NCI-H1930 (cell line): ENCODE data around the gene KNDC1.
"Not testable (repeated sequence)": the region's sequence is repeated elsewhere in the genome, so short reads cannot be mapped to it uniquely, and the experiment has no call there.

Source experiments
- DNase-seq, 2 experiments: peaks; one replicate each; lab custom pipeline; 2025; lab: John Stamatoyannopoulos, UW

Gene KNDC1

DNA sequence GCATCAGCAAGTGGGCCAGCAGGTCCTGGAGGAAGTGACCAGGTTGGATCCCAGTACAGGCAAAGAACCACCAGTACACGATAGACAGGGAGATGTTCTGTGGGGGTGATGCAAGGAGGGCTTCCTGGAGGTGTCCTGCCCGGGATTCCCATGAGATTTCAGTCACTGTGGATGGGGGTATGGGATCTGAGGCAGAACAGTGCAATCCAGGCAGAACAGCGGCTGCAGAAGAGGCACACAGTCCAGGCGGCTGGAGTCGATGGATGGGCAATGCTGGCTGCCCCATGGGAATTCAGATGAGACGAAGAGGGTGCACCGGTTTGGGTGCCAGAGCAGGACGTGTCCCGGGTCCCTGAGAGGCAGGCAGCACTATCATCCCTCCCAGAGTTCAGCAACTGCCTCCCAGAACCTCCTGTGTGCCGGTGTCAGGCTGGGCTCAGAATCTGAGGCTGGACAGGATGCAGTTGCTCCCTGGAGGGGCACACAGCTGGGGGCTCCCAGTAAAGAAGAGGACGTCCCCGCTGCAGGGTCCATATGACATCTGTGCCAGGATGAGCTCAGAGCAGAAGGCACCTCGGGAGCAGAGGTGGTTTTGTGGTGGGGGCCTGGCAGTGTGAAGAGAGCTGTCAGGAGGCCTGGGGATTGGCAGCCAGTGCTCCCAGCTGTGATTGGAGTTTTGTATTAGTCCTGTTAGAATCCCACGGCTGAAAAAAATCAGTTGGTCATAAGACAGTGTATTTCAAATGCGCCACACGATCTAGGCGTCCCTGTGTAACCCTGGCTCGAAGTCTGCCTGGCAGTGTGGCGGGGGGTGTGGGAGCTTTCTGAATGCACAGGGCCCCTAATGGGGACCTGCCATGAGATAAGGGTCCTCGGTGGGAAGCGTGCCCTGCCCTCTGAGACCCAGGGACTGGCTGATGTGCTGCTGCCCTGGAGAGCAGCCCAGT, 3.2 kb downstream of the KNDC1 start:
- DNase-seq = no peak

DNA sequence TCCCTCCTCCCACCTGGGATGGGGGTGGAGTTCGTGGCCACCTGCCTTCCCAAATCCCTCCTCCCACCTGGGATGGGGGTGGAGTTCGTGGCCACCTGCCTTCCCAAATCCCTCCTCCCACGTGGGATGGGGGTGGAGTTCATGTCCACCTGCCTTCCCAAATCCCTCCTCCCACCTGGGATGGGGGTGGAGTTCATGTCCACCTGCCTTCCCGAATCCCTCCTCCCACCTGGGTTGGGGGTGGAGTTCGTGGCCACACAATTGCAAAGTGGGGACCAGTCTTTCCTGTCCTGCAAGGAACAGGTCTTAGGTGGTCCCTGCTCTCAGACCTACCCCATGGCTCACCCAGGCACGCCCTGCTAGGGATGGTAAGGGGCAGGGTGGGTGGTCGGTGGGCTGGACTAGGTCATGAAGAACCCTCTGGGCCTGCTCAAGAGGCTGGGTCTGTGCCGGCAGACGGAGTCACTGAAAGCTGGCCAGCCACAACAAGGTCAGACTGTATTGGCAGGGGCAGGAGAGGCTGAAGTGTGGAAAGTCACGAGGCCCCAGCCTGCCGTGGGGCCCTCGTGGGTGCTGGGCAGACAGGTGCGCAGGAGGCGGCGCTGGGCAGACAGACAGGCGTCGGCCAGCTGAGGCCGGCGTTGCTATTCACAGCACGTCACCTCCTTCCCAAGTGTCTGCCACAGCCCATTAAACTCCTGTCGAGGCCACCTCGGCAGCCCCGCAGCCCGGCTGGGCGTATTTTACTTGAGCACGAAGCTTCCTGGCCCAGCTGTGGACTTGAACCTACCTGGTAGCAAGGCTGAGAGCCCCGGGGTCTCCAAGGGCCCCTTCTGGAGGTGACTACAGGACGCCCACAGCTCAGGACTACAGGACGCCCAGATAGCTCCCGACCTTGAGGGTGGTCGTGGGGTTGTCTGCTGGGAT, 4.1 kb downstream of the KNDC1 start:
- no peak for DNase-seq

DNA sequence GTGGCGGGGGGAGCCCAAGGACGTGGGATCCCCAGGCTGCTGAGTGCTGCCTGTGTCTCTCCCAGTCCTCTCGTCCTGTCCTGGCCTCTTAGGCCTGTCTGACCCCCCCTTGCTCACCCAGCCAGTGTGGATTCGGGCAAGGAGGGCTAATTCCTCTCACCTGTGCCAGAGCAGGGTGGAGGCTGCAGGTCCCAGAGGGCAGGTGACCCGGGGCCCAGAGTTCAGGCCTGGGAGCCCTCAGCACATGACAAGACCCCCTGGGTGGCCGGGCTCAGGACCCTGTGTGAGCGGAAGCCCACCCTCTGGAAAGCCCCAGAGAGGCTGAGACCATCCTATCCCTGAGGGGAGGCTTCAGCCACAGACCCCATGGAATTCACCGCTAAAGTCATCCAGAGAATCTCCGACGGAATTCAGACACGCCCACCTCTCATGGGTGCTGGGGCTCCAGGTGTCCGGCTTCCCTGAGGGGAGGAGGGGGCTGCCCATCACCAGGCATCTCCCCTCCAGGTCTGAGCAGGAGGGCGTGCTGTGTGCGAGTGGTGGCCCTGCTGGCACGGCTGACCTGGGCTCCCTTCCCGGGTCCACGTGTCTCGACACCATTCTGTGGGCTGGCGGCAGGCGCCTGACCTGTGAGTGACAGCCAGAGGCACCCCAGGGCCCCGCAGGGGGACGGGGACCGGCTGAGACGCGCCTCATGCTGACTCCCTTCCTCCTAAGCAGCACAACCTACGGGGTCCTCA, 5.0 kb downstream of the KNDC1 start:
- DNase-seq = no peak

DNA sequence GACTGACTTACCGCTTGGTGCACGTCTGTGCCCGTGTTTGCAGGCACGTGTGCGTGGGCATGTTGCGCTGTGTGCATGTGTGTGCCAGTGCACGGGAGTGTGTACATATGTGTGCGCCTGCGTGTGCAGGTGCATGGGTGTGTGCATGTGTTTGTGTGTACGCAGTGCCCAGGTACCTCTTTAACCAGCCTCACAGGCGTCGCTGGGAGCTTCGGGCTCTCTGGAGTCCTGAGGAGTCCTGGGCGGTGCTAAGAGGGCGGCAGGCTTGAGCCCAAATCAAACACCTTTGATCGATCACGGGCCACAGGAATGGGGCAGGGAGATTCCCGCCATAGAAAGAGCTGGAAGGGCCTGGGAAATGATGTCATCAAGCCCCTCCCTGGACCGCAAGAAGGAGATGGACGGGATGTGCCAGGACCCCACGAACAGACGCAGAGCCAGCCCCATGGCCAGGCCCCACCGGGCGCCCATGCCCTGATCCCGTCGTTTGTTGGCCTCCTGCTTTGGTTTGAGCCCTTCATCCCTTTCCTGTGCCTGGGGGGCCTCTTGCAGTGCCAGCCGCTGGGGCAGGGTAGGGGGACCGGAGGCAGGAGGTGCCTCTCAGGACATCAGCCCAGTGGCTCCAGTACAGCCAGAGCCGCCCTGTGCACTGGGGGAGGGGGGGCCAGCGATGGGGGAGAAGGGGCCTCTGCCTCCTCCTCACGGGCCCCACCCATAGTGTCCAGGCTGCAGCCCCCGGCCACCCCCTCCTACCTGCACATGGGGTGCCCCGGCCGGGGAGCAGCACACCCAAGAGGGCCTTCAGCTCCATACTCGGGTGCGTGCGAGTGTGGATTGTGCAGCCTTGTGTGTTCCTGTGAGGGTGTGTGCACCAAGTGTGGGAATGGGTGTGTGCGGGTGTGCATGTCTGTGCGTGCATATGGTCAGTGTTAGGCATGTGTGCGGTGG, 5.8 kb downstream of the KNDC1 start:
- no peak for DNase-seq

DNA sequence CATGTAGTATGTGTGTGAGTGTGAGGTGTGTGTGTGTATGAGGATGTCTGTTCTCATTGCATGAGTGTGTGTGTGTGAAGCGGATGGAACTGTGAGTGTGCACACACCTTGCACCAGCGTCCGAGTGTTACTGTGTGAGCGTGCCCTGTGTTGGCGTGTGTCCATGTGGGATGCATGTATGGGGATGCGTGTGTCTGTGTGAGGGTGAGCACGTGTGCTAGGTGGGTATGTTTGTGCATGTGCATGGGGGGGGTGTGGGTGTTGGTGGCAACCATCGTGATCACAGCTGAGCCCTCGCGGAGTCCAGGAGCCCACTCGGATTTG, 6.4 kb downstream of the KNDC1 start:
- no peak for DNase-seq

DNA sequence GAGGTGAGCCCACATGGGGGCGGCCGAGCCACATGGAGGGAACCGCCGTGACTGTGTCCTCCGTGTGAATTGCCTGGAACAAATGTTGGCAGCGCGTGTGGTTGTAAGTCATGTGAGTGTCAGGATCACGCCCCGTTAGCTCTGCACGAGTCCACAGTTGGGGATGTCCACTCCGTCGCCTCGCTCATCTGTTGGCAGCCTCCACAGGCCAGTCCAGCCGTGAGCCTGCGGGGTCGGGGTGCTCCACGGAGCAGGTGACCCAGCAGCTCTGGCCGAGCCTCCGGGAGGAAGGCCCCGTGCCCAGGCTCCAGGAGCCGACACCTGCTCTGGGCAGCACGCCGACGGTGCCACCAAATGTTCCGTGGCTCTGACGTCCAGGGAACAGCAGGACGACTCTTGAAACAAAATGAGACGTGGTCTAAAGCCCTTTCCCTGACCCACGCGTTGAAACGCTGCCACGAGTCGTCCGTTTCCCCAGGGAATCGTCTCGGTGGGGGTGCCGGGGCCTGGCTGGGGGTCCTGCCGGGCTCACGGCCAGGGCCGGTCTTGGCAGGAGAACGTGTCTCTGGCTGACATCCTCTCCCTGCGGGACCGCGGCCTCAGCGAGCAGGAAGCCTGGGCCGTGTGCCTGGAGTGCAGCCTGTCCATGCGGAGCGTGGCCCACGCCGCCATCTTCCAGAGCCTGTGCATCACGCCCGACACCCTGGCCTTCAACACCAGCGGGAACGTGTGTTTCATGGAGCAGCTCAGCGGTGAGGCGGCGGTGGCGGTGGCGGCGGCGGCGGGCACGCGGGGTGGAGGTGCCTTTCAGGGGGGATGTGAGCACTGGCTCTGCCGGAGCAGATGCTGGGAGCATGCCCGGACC, 7.0 kb downstream of the KNDC1 start:
- no peak for DNase-seq

DNA sequence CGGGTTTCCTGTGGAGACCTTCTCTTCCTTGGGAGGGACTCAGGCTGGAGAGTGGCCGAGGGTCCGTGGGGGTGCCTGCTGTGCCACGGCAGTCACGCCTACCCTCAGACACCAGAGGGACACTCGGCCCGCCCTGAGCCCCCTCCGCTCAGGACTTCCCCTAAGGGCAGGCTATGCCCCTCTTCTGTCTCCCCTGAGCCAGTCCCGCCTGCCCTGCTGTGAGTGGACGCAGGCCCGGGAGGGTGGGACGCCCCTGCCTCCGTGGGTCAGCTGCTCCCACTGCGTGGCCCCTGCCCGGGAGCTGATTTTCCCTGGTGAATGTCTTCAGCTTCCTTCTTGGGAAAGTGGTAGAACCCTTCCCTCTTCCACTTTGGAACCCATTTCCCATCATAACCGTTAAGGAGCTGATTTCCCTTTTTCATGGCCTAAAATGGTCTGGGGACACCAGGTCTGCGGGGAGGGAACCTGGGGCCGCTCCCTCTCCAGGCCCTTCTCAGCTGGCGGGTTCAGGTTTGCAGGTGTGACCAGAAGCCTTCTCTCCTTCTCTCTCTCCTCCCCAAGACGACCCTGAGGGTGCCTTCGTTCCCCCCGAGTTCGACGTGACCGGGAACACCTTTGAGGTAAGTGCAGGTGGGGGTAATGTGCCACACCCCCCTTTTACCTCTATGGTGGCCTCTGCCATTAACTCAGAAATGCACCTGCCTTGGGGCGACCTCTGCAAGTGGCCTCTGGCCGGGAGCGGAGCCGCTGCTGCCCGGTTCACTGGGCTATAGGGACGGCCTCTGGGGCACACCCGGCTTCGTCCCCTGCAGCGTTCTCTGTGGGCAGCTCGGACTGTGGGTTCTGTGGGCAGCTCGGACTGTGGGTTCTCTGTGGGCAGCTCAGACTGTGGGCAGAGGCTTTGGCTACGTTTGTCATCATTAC, 7.9 kb downstream of the KNDC1 start:
- no peak for DNase-seq

DNA sequence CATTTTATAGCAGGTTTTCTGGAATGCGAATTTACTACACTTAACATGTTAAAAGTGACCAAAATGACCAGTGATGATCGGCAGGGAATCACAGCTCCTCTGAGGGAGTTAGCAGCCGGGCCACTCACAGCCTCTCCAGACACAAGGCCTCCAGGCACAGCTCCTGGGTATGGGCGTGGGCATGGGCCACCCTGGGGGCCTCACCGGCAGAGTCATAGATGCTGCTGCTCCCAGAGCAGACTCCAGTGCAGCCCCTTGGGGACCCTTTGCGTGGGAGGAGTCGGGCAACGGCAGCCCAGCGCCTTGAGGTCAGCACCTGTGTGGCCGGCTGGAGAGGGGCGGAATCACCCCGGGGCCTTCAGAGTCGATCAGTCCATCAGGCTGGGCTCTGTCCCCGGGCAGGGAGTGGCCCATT, 8.6 kb downstream of the KNDC1 start:
- no peak for DNase-seq

DNA sequence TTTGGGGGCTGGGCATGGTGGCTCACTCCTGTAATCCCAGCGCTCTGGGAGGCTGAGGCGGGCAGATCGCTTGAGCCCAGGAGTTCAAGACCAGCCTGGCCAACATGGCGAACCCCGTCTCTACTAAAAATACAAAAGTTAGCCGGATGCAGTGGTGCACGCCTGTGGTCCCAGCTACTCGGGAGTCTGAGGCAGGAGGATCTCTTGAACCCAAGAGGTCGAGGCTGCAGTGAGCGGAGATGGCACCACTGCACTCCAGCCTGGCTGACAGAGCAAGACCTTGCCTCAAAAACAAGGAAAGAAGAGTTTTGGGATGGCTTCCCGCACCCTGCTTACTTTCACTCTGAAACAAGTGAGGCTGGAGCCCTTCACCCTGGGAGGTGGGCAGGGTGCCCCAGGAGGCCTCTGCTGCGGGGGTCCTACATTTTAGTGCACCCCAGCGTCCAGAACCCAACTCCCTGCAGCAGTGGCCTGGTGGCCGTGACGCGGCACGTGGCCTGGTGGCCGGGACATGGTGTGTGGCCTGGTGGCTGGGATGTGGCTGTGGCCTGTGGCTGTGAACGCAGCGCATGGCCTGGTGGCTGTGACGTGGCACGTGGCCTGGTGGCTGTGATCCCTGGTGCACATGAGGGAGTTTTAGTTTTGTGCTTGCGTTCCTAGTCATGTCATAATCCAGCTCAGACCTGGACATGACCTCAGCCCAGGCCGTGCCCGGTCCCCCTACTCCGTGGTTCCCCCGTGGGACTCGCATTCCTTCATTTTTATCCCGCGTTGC, 9.3 kb downstream of the KNDC1 start:
- no peak for DNase-seq

DNA sequence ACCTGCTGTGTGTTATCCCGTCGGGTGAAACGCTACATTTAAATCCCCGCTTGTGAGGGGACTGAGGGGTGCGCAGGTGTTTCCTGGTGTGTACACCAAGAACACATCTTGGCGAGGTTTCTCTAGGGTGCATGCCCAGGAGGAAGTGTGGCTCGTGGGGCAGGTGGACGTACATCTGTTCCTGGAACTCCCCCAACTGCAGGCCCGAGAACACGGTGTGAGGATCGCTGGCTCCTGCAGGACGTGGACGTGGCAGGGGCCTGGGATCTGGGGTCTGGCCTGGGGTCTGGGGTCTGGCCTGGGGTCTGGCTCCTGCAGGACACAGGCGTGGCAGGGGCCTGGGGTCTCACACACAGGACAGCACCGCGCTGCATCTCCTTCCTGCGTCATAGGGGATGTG, 10.1 kb downstream of the KNDC1 start:
- DNase-seq = no peak

DNA sequence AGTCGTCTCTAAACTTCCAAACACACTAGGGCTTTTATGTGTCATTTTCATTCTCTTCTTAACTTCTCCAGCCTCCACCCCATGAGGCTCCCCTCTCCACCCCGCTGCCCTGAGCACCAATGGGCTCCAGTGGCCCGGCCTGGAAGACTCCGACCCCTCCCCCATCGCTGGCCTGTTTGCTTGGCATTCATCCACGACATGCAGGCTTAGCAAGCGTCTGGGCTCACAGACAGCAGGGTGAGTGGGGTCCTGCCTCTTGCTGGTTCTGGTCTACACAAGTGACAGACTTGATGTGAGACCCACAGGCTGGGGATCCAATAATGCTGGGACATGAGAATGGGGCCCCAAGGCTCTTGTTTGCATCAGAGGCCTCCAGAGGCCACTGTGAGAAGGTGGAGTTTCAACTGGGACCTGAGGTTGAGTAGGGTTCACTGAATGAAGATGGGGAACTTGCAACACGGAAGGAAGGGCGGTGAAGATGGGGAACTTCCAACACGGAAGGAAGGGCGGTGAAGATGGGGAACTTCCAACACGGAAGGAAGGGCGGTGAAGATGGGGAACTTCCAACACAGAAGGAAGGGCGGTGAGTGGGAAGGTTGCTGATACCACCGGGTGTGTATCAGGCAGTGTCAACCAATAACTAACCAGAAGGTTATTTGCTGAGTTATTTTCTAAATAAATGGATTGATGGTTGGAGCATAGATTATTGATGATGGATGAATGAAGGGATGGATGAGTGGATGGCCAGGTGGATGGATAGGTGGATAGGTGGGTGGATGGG, 14.0 kb downstream of the KNDC1 start:
- DNase-seq = no peak

DNA sequence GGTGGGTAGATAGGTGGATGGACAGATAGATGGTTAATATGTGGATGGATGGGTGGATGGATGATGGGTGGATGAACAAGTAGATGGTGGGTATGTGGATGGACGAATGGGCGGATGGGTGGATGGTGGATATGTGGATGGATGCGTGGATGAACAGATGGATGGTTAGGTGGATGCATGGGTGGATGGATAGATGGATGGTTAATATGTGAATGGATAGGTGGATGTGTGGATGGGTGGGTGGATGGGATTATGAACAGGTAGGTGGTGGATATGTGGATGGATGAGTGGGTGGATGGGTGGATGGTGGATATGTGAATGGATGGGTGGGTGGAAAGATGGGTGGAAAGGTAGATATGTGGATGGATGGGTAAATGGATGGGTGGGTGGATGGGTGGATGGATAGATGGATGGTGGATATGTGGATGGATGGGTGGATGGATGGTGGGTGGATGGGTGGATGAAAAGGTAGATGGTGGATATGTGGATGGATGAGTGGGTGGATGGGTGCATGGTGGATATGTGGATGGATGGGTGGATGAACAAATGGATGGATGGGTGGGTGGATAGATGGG, 14.8 kb downstream of the KNDC1 start:
- DNase-seq = no peak

DNA sequence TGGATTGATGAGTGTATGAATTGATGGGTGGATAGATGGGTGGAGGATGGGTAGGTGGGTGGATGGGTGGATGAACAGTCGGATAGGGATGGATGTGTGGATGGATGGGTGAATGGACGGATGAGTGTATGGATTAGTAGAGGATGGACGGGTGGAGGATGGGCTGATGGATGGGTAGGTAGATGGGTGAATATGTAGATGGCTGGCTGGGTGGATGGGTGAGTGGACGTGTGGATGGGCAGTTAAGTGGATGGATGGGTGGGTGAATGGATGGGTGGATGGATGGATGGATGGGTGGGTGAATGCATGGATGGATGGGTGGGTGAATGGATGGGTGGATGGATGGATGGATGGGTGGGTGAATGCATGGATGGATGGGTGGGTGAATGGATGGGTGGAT, 15.6 kb downstream of the KNDC1 start:
- DNase-seq = not testable (repeated sequence)

DNA sequence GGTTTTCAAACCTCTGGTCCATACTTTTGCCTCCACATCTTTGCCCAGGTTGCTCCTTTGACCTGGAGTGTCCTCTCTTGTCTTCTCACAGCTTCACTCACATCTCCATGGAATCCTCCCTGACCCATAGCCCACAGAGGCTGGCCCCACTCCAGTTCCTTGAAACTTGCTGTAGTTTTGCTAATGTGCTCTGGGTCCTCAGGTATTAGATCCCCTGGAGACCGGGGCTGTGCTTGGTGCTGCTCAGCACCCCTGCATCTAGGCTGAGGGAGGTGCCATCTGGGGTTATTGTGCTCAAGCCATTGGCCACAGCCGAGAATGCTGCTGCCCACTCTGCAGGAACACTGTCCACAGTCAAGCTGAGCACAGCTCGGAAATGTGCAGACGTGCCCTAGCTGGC, 16.5 kb downstream of the KNDC1 start:
- DNase-seq = no peak

DNA sequence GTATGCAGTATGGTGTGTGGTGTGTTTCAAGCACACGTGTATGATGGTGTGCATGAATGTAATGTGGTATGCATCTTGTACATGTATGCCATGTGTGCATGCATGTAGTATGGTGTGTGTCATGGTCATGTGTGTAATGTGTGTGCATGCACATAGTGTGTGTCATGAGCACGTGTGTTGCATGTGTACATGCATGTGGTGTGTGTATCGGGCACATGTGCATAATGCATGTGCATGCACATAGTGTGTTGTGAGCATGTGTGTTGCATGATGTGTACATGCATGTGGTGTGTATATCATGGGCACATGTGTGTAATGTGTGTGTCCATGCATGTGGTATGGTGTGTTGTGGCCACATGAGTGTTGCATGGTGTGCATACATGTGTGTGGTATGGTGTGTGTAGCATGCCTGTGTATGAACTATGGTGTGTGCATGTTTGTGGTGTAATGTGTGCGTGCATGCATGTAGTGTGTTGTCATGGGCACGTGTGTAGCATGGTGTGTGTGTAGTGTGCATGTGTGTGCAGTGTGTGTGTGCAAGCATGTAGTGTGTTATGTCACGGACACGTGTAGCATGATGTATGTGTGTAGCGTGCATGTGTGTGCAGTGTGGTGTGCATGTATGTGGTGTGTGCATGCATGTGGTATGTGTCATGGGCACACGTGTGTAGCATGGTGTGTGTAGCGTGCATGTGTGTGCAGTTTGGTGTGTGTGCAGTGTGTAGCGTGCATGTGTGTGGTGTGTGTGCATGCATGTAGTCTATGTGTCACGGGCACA, 17.6 kb downstream of the KNDC1 start:
- no peak for DNase-seq
